Liver (tissue), 3 donors: ENCODE data around the gene CDK2AP2.

Experiments
- FOXA1 ChIP-seq: IDR thresholded peaks from 2 replicates; pipeline ENCODE4 v1.6.1; 2016; ENCODE audit warnings: antibody characterized with exemption
- GABPA ChIP-seq, 2 donors: IDR thresholded peaks in 1 of 2; conservative IDR thresholded peaks in 1 of 2; 2 replicates each; pipeline ENCODE4 v1.6.1; 2016; ENCODE audit warnings: antibody characterized with exemption in 2 of 2, mild to moderate bottlenecking in 1 of 2, moderate library complexity in 1 of 2
- JUND ChIP-seq, 2 donors: IDR thresholded peaks; 2 replicates each; pipeline ENCODE4 v1.6.1; 2016; ENCODE audit warnings: antibody characterized with exemption in 2 of 2
- RAD21 ChIP-seq, 2 donors: IDR thresholded peaks; 2 replicates each; pipeline ENCODE4 v1.6.1; 2016; ENCODE audit warnings: antibody characterized with exemption in 2 of 2, mild to moderate bottlenecking in 2 of 2
- RXRA ChIP-seq, 2 donors: IDR thresholded peaks; 2 replicates each; pipeline ENCODE4 v1.6.1; 2017 to 2018; ENCODE audit warnings: antibody characterized with exemption in 2 of 2, mild to moderate bottlenecking in 1 of 2
- TAF1 ChIP-seq: conservative IDR thresholded peaks from 2 replicates; pipeline ENCODE4 v1.6.1; 2016; ENCODE audit warnings: antibody characterized with exemption, mild to moderate bottlenecking
- TF ChIP-seq, protein P1 (sequence below): fragments of 150-350 bp; IDR thresholded peaks from 2 replicates; pipeline ENCODE4 v1.5.1; 2017; ENCODE audit warnings: improper control_type of control experiment, low read depth, low read length; ENCODE audit not compliant: missing input control
- TF ChIP-seq, protein P2 (sequence below): IDR thresholded peaks from 2 replicates; pipeline ENCODE4 v1.6.1; 2016; ENCODE audit warnings: antibody characterized with exemption
- TF ChIP-seq, protein P3 (sequence below): IDR thresholded peaks from 2 replicates; pipeline ENCODE4 v1.6.1; 2016; ENCODE audit warnings: antibody characterized with exemption
- donor health status: healthy.
- donor health status: healthy.

DNA sequence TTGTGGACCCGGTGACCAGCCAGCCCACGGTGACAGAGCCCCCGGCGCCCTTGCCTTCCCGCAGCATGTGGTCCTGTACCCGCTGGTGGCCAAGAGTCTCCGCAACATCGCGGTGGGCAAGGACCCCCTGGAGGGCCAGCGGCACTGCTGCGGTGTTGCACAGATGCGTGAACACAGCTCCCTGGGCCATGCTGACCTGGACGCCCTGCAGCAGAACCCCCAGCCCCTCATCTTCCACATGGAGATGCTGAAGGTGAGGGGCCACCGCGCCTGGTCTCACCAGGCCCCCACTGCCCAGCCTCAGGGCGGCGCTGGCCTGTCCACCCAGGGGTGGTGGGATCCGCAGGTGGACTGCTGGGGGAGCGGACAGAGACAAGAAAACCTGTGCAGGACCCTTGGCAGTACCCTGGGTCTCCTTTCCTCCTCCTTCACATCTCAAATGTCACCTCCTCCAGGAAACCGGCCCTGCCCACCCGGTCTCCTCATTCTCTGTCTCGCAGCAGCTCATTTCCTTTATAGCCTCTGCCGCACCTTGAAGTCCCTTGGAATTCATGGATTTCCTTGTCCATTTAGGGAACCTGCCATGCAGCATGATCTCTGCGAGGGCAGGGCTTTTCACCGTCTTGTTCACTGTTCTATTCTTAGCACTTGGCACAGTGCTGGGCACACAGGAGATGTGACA, 18.6 kb downstream of the CDK2AP2 start:
- TF ChIP-seq, protein P1, sequence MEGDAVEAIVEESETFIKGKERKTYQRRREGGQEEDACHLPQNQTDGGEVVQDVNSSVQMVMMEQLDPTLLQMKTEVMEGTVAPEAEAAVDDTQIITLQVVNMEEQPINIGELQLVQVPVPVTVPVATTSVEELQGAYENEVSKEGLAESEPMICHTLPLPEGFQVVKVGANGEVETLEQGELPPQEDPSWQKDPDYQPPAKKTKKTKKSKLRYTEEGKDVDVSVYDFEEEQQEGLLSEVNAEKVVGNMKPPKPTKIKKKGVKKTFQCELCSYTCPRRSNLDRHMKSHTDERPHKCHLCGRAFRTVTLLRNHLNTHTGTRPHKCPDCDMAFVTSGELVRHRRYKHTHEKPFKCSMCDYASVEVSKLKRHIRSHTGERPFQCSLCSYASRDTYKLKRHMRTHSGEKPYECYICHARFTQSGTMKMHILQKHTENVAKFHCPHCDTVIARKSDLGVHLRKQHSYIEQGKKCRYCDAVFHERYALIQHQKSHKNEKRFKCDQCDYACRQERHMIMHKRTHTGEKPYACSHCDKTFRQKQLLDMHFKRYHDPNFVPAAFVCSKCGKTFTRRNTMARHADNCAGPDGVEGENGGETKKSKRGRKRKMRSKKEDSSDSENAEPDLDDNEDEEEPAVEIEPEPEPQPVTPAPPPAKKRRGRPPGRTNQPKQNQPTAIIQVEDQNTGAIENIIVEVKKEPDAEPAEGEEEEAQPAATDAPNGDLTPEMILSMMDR: no peak
- TF ChIP-seq RAD21 (IDR thresholded peaks at IDR 0.05): no peak
- TF ChIP-seq JUND (IDR thresholded peaks at IDR 0.05): no peak
- TF ChIP-seq RXRA (IDR thresholded peaks at IDR 0.05): no peak
- TF ChIP-seq, protein P2, sequence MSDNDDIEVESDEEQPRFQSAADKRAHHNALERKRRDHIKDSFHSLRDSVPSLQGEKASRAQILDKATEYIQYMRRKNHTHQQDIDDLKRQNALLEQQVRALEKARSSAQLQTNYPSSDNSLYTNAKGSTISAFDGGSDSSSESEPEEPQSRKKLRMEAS: no peak
- no peak for TF ChIP-seq GABPA (IDR thresholded peaks at IDR 0.05 in 1 of 2, conservative IDR thresholded peaks at IDR 0.05 in 1 of 2)
- TF ChIP-seq, protein P3, sequence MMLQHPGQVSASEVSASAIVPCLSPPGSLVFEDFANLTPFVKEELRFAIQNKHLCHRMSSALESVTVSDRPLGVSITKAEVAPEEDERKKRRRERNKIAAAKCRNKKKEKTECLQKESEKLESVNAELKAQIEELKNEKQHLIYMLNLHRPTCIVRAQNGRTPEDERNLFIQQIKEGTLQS: no peak
- no peak for TF ChIP-seq TAF1
- no peak for TF ChIP-seq FOXA1
